SK-N-SH (cell line): ENCODE results near the gene TMEM63B. TPM values are rescaled to one million over a fixed set of nuclear protein-coding genes. Genes with fewer than 3 reads are reported as not detected.

Experiments used
- CTCF ChIA-PET: fragments of 300-600, 350-600 bp; formaldehyde crosslinking; extraction: SDS; loops from one replicate; lab custom pipeline; 2021; lab: Yijun Ruan, JAX
- POLR2A ChIA-PET: fragments of 350-600 bp; sonication (Branson Sonifier 250); formaldehyde crosslinking; extraction: SDS; loops from one replicate; lab custom pipeline; 2020; ENCODE audit warnings: antibody characterized with exemption, inconsistent platforms; lab: Yijun Ruan, JAX
- DNase-seq: peaks from one replicate; pipeline ENCODE4 v3.0.0; 2012
- H2AFZ ChIP-seq: fragments of 200-600 bp; sonication (generic); 2 replicates; pipeline ENCODE4 v1.8.1; 2016; ENCODE audit warnings: antibody characterized with exemption, mild to moderate bottlenecking, low read depth
- H3F3A ChIP-seq: fragments of 200-600 bp; sonication (generic); replicated peaks from 2 replicates; pipeline ENCODE3; 2016; ENCODE audit warnings: antibody characterized with exemption, mild to moderate bottlenecking; ENCODE audit not compliant: insufficient read depth
- H3K27ac ChIP-seq, 2 experiments: fragments of 200-500 bp in 1 of 2; fragments of 200-600 bp in 1 of 2; sonication (Bioruptor generic) in 1 of 2; sonication (generic), shearing (Covaris generic) in 1 of 2; 2 replicates each; pipeline versions ENCODE4 v1.5.1 to v1.6.1; 2014 to 2016; ENCODE audit warnings: low read depth in 2 of 2, inconsistent platforms in 1 of 2, low read length in 1 of 2, mild to moderate bottlenecking in 1 of 2, mixed read lengths in 1 of 2
- H3K27me3 ChIP-seq: fragments of 200-600 bp; sonication (generic), shearing (Covaris generic); 2 replicates; pipeline ENCODE4 v1.6.1; 2016; ENCODE audit warnings: mixed run types; ENCODE audit not compliant: insufficient read depth
- H3K36me3 ChIP-seq, 2 experiments: fragments of 200-500 bp in 1 of 2; fragments of 200-600 bp in 1 of 2; sonication (Bioruptor generic) in 1 of 2; sonication (generic) in 1 of 2; replicated peaks in 1 of 2; 2 replicates each; pipeline versions ENCODE3 to v1.5.1; 2014 to 2016; ENCODE audit warnings: low read length in 1 of 2, mild to moderate bottlenecking in 1 of 2; ENCODE audit not compliant: insufficient read depth in 2 of 2, control insufficient read depth in 1 of 2
- H3K4me1 ChIP-seq, 2 experiments: fragments of 200-500 bp in 1 of 2; fragments of 200-600 bp in 1 of 2; sonication (Bioruptor generic) in 1 of 2; sonication (generic), shearing (Covaris generic) in 1 of 2; 2 replicates each; pipeline versions ENCODE4 v1.5.1 to v1.6.1; 2014 to 2016; ENCODE audit warnings: low read depth in 1 of 2, low read length in 1 of 2, mixed run types in 1 of 2; ENCODE audit not compliant: insufficient read depth in 2 of 2, control insufficient read depth in 1 of 2
- H3K4me2 ChIP-seq: fragments of 200-600 bp; sonication (generic), shearing (Covaris generic); 2 replicates; pipeline ENCODE4 v1.6.1; 2017; ENCODE audit warnings: mixed run types
- H3K4me3 ChIP-seq, 2 experiments: fragments of 200-500 bp in 1 of 2; fragments of 200-600 bp in 1 of 2; sonication (Bioruptor generic) in 1 of 2; sonication (generic), shearing (Covaris generic) in 1 of 2; 2 replicates each; pipeline versions ENCODE4 v1.5.1 to v1.8.1; 2014 to 2016; ENCODE audit warnings: low read depth in 2 of 2, inconsistent platforms in 1 of 2, low read length in 1 of 2, mild to moderate bottlenecking in 1 of 2, mixed read lengths in 1 of 2, moderate library complexity in 1 of 2
- H3K79me2 ChIP-seq: fragments of 200-600 bp; sonication (generic); 2 replicates; pipeline ENCODE4 v1.8.1; 2017; ENCODE audit warnings: mild to moderate bottlenecking; ENCODE audit not compliant: insufficient read depth
- H3K9ac ChIP-seq: fragments of 200-600 bp; sonication (generic); 2 replicates; pipeline ENCODE4 v1.6.1; 2017; ENCODE audit warnings: mixed run types
- H3K9me2 ChIP-seq: fragments of 200-600 bp; sonication (generic); 2 replicates; pipeline ENCODE4 v1.6.1; 2017; ENCODE audit warnings: mixed run types
- H3K9me3 ChIP-seq: fragments of 200-600 bp; sonication (generic); 2 replicates; pipeline ENCODE4 v1.6.1; 2017; ENCODE audit warnings: mixed run types, mild to moderate bottlenecking, moderate library complexity
- H4K20me1 ChIP-seq: fragments of 200-600 bp; sonication (generic); 2 replicates; pipeline ENCODE4 v1.6.1; 2017; ENCODE audit warnings: mild to moderate bottlenecking, mixed run types; ENCODE audit not compliant: insufficient read depth
- CHD2 ChIP-seq: fragments of 150-350 bp; IDR thresholded peaks from 2 replicates; pipeline ENCODE4 v1.6.1; 2018; ENCODE audit warnings: low read length; ENCODE audit not compliant: partially characterized antibody
- EZH2phosphoT487 ChIP-seq: fragments of 200-600 bp; sonication (generic); IDR thresholded peaks from 2 replicates; pipeline ENCODE4 v1.6.1; 2017; ENCODE audit warnings: low read depth, mixed run types, mild to moderate bottlenecking, antibody characterized with exemption, moderate library complexity, borderline replicate concordance
- FOSL2 ChIP-seq: IDR thresholded peaks from 2 replicates; pipeline ENCODE4 v1.4.0; 2012; ENCODE audit warnings: low read depth, mild to moderate bottlenecking, moderate library complexity, borderline replicate concordance
- GABPA ChIP-seq: IDR thresholded peaks from 2 replicates; pipeline ENCODE4 v1.4.0; 2012; ENCODE audit warnings: low read depth, mild to moderate bottlenecking
- GATA2 ChIP-seq: sonication (generic); formaldehyde crosslinking; IDR thresholded peaks from 2 replicates; pipeline ENCODE4 v1.5.0; 2020; ENCODE audit warnings: mild to moderate bottlenecking, missing genetic modification reagents
- IRF3 ChIP-seq: fragments of 150-350 bp; IDR thresholded peaks from 2 replicates; pipeline ENCODE4 v1.6.1; 2016; ENCODE audit warnings: mild to moderate bottlenecking, low read depth, low read length
- JUND ChIP-seq: IDR thresholded peaks from 2 replicates; pipeline ENCODE4 v1.4.0; 2012
- MAX ChIP-seq: IDR thresholded peaks from 2 replicates; pipeline ENCODE4 v1.4.0; 2012; ENCODE audit warnings: low read depth
- MXI1 ChIP-seq: IDR thresholded peaks from 2 replicates; pipeline ENCODE4 v1.6.1; 2012; ENCODE audit warnings: mild to moderate bottlenecking, low read depth, low read length, improper control_type of control experiment
- NFIC ChIP-seq: IDR thresholded peaks from 2 replicates; pipeline ENCODE4 v1.4.0; 2012; ENCODE audit warnings: borderline replicate concordance
- NRF1 ChIP-seq: IDR thresholded peaks from 2 replicates; pipeline ENCODE4 v1.6.1; 2012; ENCODE audit warnings: low read depth, mild to moderate bottlenecking, low read length
- PBX3 ChIP-seq: IDR thresholded peaks from 2 replicates; pipeline ENCODE4; 2012
- POLR2AphosphoS5 ChIP-seq: IDR thresholded peaks from 2 replicates; pipeline ENCODE4 v1.6.1; 2012; ENCODE audit warnings: low read depth, low read length
- RAD21 ChIP-seq: IDR thresholded peaks from 2 replicates; pipeline ENCODE4 v1.6.1; 2012; ENCODE audit warnings: mild to moderate bottlenecking, low read length
- RCOR1 ChIP-seq: fragments of 150-350 bp; IDR thresholded peaks from 2 replicates; pipeline ENCODE4 v1.6.1; 2017; ENCODE audit warnings: antibody characterized with exemption, low read length
- RFX5 ChIP-seq: IDR thresholded peaks from 2 replicates; pipeline ENCODE4 v1.6.1; 2012; ENCODE audit warnings: mild to moderate bottlenecking, improper control_type of control experiment, low read length
- SIN3A ChIP-seq: IDR thresholded peaks from 2 replicates; pipeline ENCODE4 v1.6.1; 2012; ENCODE audit warnings: low read depth, mild to moderate bottlenecking, low read length, moderate library complexity, borderline replicate concordance
- SMC3 ChIP-seq: IDR thresholded peaks from 2 replicates; pipeline ENCODE4 v1.6.1; 2012; ENCODE audit warnings: low read depth, low read length, improper control_type of control experiment
- TEAD4 ChIP-seq: IDR thresholded peaks from 2 replicates; pipeline ENCODE4 v1.4.0; 2012; ENCODE audit warnings: mild to moderate bottlenecking, borderline replicate concordance; ENCODE audit not compliant: insufficient read depth
- USF1 ChIP-seq: IDR thresholded peaks from 2 replicates; pipeline ENCODE4 v1.4.0; 2012; ENCODE audit warnings: low read depth, borderline replicate concordance
- USF2 ChIP-seq: fragments of 150-350 bp; IDR thresholded peaks from 2 replicates; pipeline ENCODE4 v1.6.1; 2017; ENCODE audit warnings: antibody characterized with exemption, low read length, low read depth, borderline replicate concordance
- YY1 ChIP-seq: IDR thresholded peaks from 2 replicates; pipeline ENCODE4 v1.4.0; 2012; ENCODE audit warnings: low read depth, mild to moderate bottlenecking
- WGBS: methylation state at CpG from one replicate; pipeline ENCODE4 v1.1.6; 2017; ENCODE audit warnings: low lambda C conversion rate; 5-methylcytosine and 5-hydroxymethylcytosine counted together
- polyA plus RNA-seq, 3 experiments: library from polyadenylated mRNA; depleted of rRNA; stranded (reverse); fragments of >200 nt; gene quantifications; 2 replicates each; pipeline ENCODE4 v1.2.3, GENCODE V29; 2012

Gene TMEM63B
- polyA plus RNA-seq, 1 of the 3 experiments (the other 2 are of a cell fraction) = 52.7 TPM

GRCh38 chr6:44105993-44106740 is 21.2 kb upstream of the TMEM63B start (continued):
- TF ChIP-seq USF1 (no peak), SIN3A (no peak), RAD21 (no peak), FOSL2 (no peak), NFIC (no peak), JUND (no peak), GATA2 (no peak), GABPA (no peak), RCOR1 (no peak), POLR2AphosphoS5 (no peak), MAX (no peak), RFX5 (no peak), EZH2phosphoT487 (no peak)

GRCh38 chr6:44107017-44107416 is 20.3 kb upstream of the TMEM63B start:
- no peak for DNase-seq
- H3K4me2 ChIP-seq = no peak overlapping the region
- peaks cover 17 to 54% of the 10 kb centered on the region in 2 experiments for H3K36me3 ChIP-seq
- no peaks in the 10 kb centered on the region; the same call in 1 of the 2 replicates for H4K20me1 ChIP-seq
- no peaks in the 10 kb centered on the region for H3F3A ChIP-seq
- no peaks in the 10 kb centered on the region for H3K27me3 ChIP-seq
- peaks cover 19% of the 10 kb centered on the region; the same call in 1 of the 2 replicates for H3K79me2 ChIP-seq
- TF ChIP-seq TEAD4 (no peak), NRF1 (no peak)
- POLR2A ChIA-PET = no interaction called here
- no peak overlapping the region for H3K4me3 ChIP-seq
- no peak overlapping the region for H2AFZ ChIP-seq
- 86% methylated on average over 5 of the region's 5 CpGs for WGBS
- no peaks in the 10 kb centered on the region for H3K9me2 ChIP-seq
- CTCF ChIA-PET = interaction anchor here (1.8 to 12.1 kb wide), 2 partner anchors 6 to 9 kb away, joined by 4 to 103 read pairs; no protein-coding TSS in a partner anchor
- H3K27ac ChIP-seq = no peak overlapping the region
- no peak overlapping the region for H3K9ac ChIP-seq
- no peaks in the 10 kb centered on the region for H3K9me3 ChIP-seq
- peaks cover 0 to 3% of the 10 kb centered on the region in 2 experiments; a peak in 1 of 4 replicates for H3K4me1 ChIP-seq

- WGBS = 100% methylated on average over 1 of the region's 1 CpG
- Histone ChIP-seq H3F3A (no peaks in the 10 kb centered on the region), H3K4me1 (peaks cover 0 to 3% of the 10 kb centered on the region in 2 experiments; a peak in 1 of 4 replicates), H3K9me3 (no peaks in the 10 kb centered on the region), H3K27ac (no peak overlapping the region), H3K9ac (no peak overlapping the region), H2AFZ (no peak overlapping the region), H3K4me2 (no peak overlapping the region), H3K4me3 (no peak overlapping the region), H3K79me2 (peaks cover 28% of the 10 kb centered on the region; the same call in 1 of the 2 replicates), H3K36me3 (peaks cover 30 to 65% of the 10 kb centered on the region in 2 experiments), H3K9me2 (no peaks in the 10 kb centered on the region), H4K20me1 (no peaks in the 10 kb centered on the region; the same call in 1 of the 2 replicates), H3K27me3 (no peaks in the 10 kb centered on the region)
- DNase-seq = no peak
- CTCF ChIA-PET = interaction anchor here (0.8 to 12.1 kb wide), 4 partner anchors 8 to 129 kb away, joined by 3 to 103 read pairs (median 6); no protein-coding TSS in a partner anchor
- POLR2A ChIA-PET = interaction anchor here (0.6 kb wide), 1 partner anchor 55 kb away, joined by 3 read pairs; no protein-coding TSS in a partner anchor
- TF ChIP-seq PBX3 (no peak), USF2 (no peak), YY1 (no peak), USF1 (no peak), SMC3 (no peak), CHD2 (no peak), IRF3 (no peak), MXI1 (no peak)
Measured at GRCh38 chr6:44108471-44108870, 18.9 kb upstream of the TMEM63B start.
